ENCODE data around the gene DUOX1.

GRCh38 chr15:45088801-45089711, 40.7 kb upstream of the DUOX1 start:
- TF ChIP-seq, protein P1, sequence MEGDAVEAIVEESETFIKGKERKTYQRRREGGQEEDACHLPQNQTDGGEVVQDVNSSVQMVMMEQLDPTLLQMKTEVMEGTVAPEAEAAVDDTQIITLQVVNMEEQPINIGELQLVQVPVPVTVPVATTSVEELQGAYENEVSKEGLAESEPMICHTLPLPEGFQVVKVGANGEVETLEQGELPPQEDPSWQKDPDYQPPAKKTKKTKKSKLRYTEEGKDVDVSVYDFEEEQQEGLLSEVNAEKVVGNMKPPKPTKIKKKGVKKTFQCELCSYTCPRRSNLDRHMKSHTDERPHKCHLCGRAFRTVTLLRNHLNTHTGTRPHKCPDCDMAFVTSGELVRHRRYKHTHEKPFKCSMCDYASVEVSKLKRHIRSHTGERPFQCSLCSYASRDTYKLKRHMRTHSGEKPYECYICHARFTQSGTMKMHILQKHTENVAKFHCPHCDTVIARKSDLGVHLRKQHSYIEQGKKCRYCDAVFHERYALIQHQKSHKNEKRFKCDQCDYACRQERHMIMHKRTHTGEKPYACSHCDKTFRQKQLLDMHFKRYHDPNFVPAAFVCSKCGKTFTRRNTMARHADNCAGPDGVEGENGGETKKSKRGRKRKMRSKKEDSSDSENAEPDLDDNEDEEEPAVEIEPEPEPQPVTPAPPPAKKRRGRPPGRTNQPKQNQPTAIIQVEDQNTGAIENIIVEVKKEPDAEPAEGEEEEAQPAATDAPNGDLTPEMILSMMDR (IDR thresholded peaks at IDR 0.05; ENCODE audit: insufficient read depth, low read length, poor library complexity, severe bottlenecking), result no peak
- no peak for TF ChIP-seq EZH2phosphoT487 (conservative IDR thresholded peaks at IDR 0.05; ENCODE audit: low read length)

Measured in SU-DHL-6 (cell line).